ENCODE results near the gene LCN2. TPM values are rescaled to one million over a fixed set of nuclear protein-coding genes. Genes with fewer than 3 reads are reported as not detected.
A peak's percentile ranks its signal among the peaks of the same experiment; 100 is the strongest.

Gene LCN2
- total and polyA plus RNA-seq, 9 donors: 0.09 to 2.8 (median 1.2) TPM

DNA sequence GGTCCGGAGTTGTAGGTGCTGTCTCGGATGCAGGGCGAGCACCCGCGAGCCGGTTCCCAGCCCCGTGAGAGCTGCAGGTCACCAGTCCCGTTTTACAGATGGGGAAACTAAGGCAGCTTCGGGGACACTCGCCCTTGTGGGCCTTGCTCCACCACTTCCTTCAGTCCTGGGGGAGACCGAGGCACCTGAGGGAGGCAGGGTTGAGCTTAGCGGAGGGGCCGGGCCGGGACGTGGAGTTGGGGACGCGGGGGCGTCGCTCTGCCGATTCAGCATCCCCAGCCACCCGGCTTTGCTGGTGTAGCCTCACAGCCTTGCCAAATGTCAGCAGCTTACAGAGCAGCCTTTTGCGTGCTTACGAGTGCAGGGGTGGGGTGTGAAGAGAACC, 11.3 kb downstream of the LCN2 start:
- 2% methylated on average over 17 of the region's 23 CpGs for WGBS (ENCODE audit: insufficient coverage)
- Histone ChIP-seq H3K36me3 (ENCODE audit: control insufficient read depth, insufficient read depth, low read length) (peaks cover 37% of the 10 kb centered on the region), H3K4me3 (ENCODE audit: low read length) (peak overlapping the region; percentile 83), H3K27me3 (ENCODE audit: control insufficient read depth, insufficient read depth, low read length) (no peaks in the 10 kb centered on the region), H3K27ac (ENCODE audit: low read length) (peak overlapping the region; percentile 42), H3K4me1 (ENCODE audit: control insufficient read depth, insufficient read depth, low read length) (peaks cover 13% of the 10 kb centered on the region), H3K9me3 (replicated peaks; ENCODE audit: control insufficient read depth, low read depth, low read length) (no peaks in the 10 kb centered on the region)
- DNase-seq: peak; percentile 35

DNA sequence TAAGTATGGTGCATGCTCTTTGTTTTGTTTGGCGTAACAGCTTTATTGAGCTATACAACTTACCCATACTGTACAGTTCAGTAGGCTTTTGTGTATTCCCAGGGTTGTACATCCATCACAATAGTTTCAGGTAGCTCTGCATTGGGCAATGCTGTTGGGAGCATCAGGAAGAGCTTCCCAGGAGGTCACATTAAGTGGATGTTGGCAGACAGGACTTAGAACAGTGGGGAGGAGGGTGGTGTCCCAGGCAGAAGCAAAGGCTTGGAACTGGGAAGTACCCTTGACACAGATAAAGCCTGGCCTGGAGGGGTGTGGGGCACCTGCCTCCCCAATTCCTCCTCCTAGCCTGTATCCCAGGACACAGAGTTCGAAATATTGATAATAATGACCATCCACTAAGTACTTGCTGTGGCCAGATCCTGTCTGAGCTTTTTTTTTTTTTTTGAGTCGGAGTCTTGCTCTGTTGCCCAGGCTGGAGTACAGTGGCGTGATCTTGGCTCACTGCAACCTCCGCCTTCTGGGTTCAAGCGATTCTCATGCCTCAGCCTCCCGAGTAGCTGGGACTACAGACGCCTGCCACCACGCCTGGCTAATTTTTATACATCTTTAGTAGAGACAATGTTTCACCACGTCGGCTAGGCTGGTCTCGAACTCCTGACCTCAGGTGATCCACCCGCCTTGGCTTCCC, 12.1 kb downstream of the LCN2 start:
- H3K27ac ChIP-seq (ENCODE audit: low read length): no peak overlapping the region
- H3K4me3 ChIP-seq (ENCODE audit: low read length): no peak overlapping the region
- WGBS (ENCODE audit: insufficient coverage): 85% methylated on average over 10 of the region's 13 CpGs
- DNase-seq: no peak
- H3K36me3 ChIP-seq (ENCODE audit: control insufficient read depth, insufficient read depth, low read length): peaks cover 44% of the 10 kb centered on the region
- H3K9me3 ChIP-seq (replicated peaks; ENCODE audit: control insufficient read depth, low read depth, low read length): no peaks in the 10 kb centered on the region
- peaks cover 13% of the 10 kb centered on the region for H3K4me1 ChIP-seq (ENCODE audit: control insufficient read depth, insufficient read depth, low read length)
- H3K27me3 ChIP-seq (ENCODE audit: control insufficient read depth, insufficient read depth, low read length): no peaks in the 10 kb centered on the region

DNA sequence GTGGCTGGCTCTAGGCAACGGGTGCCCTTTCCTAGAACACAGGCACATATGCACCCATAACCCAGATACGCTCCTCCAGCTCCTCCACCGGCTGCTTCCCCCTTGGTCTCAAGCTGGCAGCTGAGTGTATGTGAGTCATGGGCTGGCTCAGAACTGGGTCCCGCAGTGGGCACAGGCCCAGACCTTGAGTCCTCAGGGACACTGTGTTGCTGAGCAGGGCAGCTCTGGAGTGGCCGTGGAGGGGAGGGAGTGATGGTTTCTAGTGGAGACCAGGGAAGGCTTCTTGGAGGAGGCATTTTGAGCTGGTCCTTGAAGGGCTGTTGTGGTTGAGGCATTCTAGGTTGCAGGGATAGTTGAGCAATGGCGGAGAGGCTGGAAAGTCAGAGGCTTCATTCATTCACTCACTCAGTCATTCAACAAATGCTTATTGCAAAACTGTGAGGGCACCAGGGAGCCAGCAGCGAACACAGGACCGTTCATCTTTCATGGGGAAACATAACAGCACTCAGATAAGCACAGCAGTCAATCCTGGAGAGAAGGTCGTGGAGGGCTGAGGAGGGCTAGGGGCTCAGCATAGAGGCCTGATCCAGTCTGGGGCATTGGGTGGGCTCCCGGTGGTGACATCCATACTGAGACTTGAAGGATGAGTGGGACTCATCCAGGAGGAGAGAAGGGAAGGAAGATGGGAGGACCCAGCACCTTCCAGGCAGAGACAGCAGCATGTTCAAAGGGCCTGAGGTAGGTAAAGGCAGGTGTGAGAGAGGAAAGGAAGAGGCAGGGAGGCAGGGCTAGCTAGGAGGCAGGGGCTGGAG, 13.2 kb downstream of the LCN2 start:
- Histone ChIP-seq H3K27ac (ENCODE audit: low read length) (no peak overlapping the region), H3K4me1 (ENCODE audit: control insufficient read depth, insufficient read depth, low read length) (peaks cover 13% of the 10 kb centered on the region), H3K27me3 (ENCODE audit: control insufficient read depth, insufficient read depth, low read length) (no peaks in the 10 kb centered on the region), H3K9me3 (replicated peaks; ENCODE audit: control insufficient read depth, low read depth, low read length) (no peaks in the 10 kb centered on the region), H3K4me3 (ENCODE audit: low read length) (no peak overlapping the region), H3K36me3 (ENCODE audit: control insufficient read depth, insufficient read depth, low read length) (peaks cover 55% of the 10 kb centered on the region)
- DNase-seq: no peak
- WGBS (ENCODE audit: insufficient coverage): 77% methylated on average over 5 of the region's 10 CpGs

DNA sequence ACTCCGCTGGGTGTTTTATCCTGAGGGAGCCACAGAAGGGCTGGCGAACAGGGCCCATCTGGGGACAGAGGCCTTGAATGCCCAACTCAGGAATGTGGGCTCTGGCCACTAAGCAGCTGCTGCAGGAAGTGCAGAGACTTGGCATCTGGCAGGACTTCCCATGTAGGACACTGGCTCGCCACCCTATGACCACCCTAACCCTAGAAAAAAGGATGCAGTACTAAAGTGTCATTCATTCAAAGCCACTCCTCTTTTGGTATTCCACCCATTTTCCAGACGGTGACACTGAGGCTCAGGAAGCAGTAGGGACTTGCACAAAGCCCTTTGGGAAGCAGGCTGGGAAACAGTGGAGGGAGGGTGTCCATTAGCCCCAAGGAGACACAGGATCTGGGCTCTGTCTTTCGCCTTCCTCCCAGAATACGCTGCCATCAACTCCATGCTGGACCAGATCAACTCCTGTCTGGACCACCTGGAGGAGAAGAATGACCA, 13.8 kb downstream of the LCN2 start:
- no peak overlapping the region for H3K4me3 ChIP-seq (ENCODE audit: low read length)
- no peak overlapping the region for H3K27ac ChIP-seq (ENCODE audit: low read length)
- no peaks in the 10 kb centered on the region for H3K9me3 ChIP-seq (replicated peaks; ENCODE audit: control insufficient read depth, low read depth, low read length)
- H3K27me3 ChIP-seq (ENCODE audit: control insufficient read depth, insufficient read depth, low read length): no peaks in the 10 kb centered on the region
- DNase-seq: no peak
- H3K4me1 ChIP-seq (ENCODE audit: control insufficient read depth, insufficient read depth, low read length): peaks cover 13% of the 10 kb centered on the region
- H3K36me3 ChIP-seq (ENCODE audit: control insufficient read depth, insufficient read depth, low read length): peaks cover 61% of the 10 kb centered on the region
- WGBS (ENCODE audit: insufficient coverage): 97% methylated on average over 3 of the region's 6 CpGs

DNA sequence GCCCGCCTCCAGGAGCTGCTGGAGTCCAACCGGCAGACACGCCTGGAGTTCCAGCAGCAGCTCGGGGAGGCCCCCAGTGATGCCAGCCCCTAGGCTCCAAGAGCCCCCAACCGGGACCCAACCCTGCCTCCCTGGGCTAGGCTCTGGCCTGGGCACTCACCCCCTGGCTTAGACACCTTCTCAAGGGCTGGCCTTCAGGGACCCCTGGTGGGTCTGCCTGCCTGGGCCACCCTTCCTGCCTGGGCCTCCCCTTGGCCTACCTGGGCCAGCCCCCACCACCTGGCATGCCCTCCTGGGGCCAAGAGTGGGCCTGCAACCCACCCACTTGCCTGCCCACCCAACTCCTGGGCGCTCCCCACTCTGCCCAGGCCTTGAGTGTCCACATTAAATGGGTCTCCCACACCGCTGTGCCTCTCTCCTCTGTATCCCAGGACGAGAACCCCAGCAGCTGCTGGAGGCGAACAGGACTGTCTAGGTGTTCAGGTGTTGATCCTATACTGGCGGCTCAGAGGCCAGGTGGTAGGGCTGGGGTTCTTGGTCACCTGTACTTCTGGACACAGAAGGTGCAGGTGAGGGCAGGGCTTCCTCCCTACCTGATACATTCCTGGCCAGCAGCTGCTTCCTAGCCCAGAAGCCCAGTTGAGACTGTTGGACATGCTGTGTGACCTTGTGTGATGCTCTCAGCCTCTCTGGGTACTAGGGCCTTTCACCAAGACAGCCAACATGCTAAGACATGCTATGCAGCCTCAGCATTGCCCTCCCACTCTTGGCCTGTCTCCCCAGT, 14.5 kb downstream of the LCN2 start:
- Histone ChIP-seq H3K27me3 (ENCODE audit: control insufficient read depth, insufficient read depth, low read length) (no peaks in the 10 kb centered on the region), H3K4me3 (ENCODE audit: low read length) (no peak overlapping the region), H3K4me1 (ENCODE audit: control insufficient read depth, insufficient read depth, low read length) (peaks cover 13% of the 10 kb centered on the region), H3K27ac (ENCODE audit: low read length) (no peak overlapping the region), H3K9me3 (replicated peaks; ENCODE audit: control insufficient read depth, low read depth, low read length) (no peaks in the 10 kb centered on the region), H3K36me3 (ENCODE audit: control insufficient read depth, insufficient read depth, low read length) (peaks cover 67% of the 10 kb centered on the region)
- no peak for DNase-seq
- WGBS (ENCODE audit: insufficient coverage): 95% methylated on average over 6 of the region's 10 CpGs

DNA sequence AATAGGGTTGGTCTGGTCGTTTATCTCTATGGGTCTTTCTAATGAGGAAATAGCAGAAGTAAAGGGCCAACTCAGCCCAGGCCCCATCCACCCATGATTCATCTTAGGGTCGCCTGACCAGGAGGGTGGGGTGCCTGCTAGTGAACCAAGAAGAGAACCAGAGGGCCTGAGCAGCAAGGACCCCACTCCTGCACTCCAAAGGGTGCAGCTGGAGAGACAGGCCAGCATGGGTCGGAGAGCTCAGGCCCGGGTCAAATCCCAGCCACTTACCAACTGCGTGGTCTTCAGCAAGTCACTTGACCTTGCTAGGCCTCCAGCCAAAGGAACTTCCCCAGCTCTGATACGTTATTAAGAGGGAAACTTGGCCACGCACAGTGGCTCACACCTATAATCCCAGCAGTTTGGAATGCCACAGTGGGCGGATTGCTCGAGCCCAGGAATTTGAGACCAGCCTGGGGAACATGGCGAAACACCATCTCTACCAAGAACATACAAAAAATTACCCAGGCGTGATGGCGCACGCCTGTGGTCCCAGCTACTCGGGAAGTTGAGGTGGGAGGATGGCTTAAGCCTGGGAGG, 15.1 kb downstream of the LCN2 start:
- H3K9me3 ChIP-seq (replicated peaks; ENCODE audit: control insufficient read depth, low read depth, low read length): no peaks in the 10 kb centered on the region
- no peak overlapping the region for H3K27ac ChIP-seq (ENCODE audit: low read length)
- no peaks in the 10 kb centered on the region for H3K27me3 ChIP-seq (ENCODE audit: control insufficient read depth, insufficient read depth, low read length)
- no peak for DNase-seq
- 48% methylated on average over 4 of the region's 14 CpGs for WGBS (ENCODE audit: insufficient coverage)
- no peak overlapping the region for H3K4me3 ChIP-seq (ENCODE audit: low read length)
- H3K4me1 ChIP-seq (ENCODE audit: control insufficient read depth, insufficient read depth, low read length): peaks cover 10% of the 10 kb centered on the region
- peaks cover 74% of the 10 kb centered on the region for H3K36me3 ChIP-seq (ENCODE audit: control insufficient read depth, insufficient read depth, low read length)

DNA sequence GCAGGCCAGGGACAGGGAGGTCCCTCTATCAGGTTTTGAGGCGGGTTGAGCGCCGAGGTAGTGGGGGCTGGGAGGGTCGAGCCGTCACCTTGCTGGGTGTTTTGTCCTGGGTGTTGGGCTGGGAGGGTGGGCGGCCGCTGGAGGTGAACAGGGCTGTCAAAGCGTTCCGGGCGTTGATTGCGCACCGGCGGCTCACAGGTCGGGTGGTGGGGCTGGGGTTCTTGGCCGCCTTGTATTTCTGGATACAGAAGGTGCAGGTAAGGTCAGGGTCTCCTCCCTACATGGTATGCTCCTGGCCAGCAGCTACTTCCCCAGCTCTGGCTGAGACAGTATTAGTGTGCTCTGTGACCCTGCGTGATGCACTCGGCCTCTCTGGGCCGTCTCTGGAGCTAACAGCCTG, 16.9 kb downstream of the LCN2 start:
- DNase-seq: no peak
- 90% methylated on average over 7 of the region's 18 CpGs for WGBS (ENCODE audit: insufficient coverage)
- no peaks in the 10 kb centered on the region for H3K9me3 ChIP-seq (replicated peaks; ENCODE audit: control insufficient read depth, low read depth, low read length)
- H3K4me3 ChIP-seq (ENCODE audit: low read length): no peak overlapping the region
- peaks cover 2% of the 10 kb centered on the region for H3K4me1 ChIP-seq (ENCODE audit: control insufficient read depth, insufficient read depth, low read length)
- no peaks in the 10 kb centered on the region for H3K27me3 ChIP-seq (ENCODE audit: control insufficient read depth, insufficient read depth, low read length)
- H3K36me3 ChIP-seq (ENCODE audit: control insufficient read depth, insufficient read depth, low read length): peaks cover 90% of the 10 kb centered on the region
- H3K27ac ChIP-seq (ENCODE audit: low read length): no peak overlapping the region

DNA sequence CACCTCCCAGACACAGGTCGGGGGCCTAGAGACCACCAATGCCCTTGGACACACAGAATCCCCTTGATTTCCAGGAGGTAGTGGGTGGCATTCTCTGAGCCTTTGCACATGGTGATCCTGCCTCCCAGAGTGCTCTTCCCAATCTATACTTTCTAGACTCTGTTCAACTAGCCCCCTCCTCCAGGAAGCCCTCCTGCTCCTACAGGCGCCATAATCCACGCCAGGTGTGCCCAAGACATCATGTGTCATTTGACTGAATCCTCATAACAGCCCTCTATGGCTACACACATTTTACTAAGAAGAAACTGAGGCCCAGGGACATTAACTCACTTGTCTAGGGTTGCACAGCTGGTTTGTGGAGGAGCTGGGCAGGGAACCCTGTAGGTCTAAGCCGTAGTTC, 18.0 kb downstream of the LCN2 start:
- Histone ChIP-seq H3K27me3 (ENCODE audit: control insufficient read depth, insufficient read depth, low read length) (no peaks in the 10 kb centered on the region), H3K27ac (ENCODE audit: low read length) (no peak overlapping the region), H3K4me1 (ENCODE audit: control insufficient read depth, insufficient read depth, low read length) (peaks cover 2% of the 10 kb centered on the region), H3K4me3 (ENCODE audit: low read length) (no peak overlapping the region), H3K36me3 (ENCODE audit: control insufficient read depth, insufficient read depth, low read length) (peaks cover 85% of the 10 kb centered on the region), H3K9me3 (replicated peaks; ENCODE audit: control insufficient read depth, low read depth, low read length) (no peaks in the 10 kb centered on the region)
- no peak for DNase-seq
- WGBS (ENCODE audit: insufficient coverage): 100% methylated on average over 2 of the region's 4 CpGs

DNA sequence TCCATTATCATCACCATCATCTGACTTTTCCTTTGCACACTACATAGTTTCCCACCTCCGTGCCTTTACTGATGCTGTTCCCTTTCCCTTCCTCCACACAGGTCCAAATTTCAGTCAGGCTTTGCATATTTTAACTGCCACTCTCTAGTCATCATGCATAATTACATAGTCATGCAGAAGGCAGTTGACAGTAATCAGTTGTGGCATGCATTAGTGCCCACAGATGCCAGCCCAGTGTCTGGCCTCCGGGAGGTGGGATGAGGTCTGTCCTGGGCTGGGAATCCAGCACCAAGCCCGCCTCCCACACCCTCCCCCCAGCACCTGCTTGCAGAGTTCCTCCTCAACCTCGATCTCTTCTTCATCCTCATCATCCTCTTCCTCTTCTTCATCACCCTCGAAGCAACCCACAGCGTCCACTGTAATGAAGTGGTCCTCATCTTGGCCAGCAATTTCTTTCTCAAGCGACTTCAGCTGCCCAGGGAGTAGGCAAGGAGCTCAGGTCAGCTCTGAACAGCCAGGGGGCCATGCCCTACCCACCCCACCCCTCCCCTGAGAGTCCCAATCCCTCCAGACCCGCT, 19.6 kb downstream of the LCN2 start:
- WGBS (ENCODE audit: insufficient coverage): 92% methylated on average over 8 of the region's 8 CpGs
- Histone ChIP-seq H3K36me3 (ENCODE audit: control insufficient read depth, insufficient read depth, low read length) (peaks cover 72% of the 10 kb centered on the region), H3K27me3 (ENCODE audit: control insufficient read depth, insufficient read depth, low read length) (no peaks in the 10 kb centered on the region), H3K4me1 (ENCODE audit: control insufficient read depth, insufficient read depth, low read length) (peaks cover 2% of the 10 kb centered on the region), H3K27ac (ENCODE audit: low read length) (no peak overlapping the region), H3K9me3 (replicated peaks; ENCODE audit: control insufficient read depth, low read depth, low read length) (no peaks in the 10 kb centered on the region), H3K4me3 (ENCODE audit: low read length) (no peak overlapping the region)
- no peak for DNase-seq

Data from muscle of leg (tissue), 11 donors.